Inflammatory macrophage (primary cell): Measurements from ENCODE around the gene NECTIN1.

Source experiments
- DNase-seq, 2 donors: peaks; one replicate each; pipeline ENCODE4 v3.0.0-alpha.2; 2020 to 2022

Gene NECTIN1

DNA sequence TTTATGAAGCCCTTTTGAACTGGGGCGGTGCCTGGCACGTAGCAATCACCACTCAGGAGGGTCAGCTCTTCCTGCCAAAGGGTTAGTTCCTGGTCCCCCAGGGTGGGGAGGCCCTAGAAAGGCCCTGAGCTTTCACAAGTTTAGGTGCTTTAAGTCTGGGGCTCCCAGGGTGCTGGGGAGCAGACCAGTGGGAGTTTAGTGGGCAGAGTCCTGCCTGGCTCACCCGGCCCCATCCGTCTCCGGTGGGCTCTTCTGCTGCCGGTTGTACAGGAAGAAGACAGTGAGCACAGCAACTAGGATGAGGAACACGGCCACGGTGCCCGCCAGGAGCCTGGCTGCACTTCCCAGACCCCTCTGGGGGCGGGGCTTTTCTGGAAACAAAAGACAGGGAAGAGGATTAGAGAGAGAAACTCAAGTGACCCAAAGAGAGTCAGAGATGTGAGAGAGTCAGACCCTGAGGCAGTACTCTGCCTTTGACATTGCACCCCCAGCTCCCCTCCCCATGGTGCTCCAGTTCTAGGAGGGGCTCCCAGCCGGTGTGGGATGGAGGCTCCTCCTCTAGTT lies 89.3 kb downstream of the NECTIN1 start:
- DNase-seq: no peak

DNA sequence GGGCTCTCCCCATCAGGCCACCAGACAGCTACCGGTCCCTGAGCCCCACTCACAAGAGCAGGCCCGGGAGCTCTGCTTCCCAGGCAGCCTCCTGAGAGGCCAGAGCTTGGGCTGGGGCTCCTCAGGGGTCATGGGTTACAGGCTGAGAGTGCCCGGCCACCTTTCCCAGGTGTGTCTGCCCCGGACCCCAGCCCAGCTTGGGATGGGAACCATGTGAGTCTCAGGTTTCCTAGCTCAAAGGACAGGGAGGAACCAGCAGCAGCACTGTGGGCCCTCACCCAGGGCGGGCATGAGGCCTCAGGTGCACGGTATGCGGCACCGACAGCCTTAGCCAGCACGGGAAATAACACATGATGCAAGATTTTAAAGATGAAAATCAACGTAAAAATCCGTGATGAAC lies 90.1 kb downstream of the NECTIN1 start:
- no peak for DNase-seq

DNA sequence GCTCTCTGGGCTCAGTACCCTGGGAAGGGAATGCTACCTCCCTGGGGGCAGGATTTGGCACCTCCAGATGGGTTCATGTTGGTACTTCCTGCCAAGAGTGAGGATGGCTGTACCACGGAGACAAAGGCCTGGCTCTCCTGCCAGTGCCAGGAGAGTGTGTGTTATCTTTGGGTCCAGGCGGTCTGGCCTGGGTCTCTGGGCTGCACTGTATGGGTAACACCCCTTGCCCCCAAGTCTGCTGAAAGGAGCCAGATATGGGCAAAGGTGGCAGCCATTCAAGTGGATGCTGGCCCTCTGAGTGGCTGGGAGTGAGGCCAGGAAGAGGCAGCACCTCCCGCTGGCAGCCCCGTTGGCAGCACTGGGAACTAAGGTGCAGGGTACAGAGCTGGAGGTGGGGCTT lies 91.5 kb downstream of the NECTIN1 start:
- DNase-seq: no peak

DNA sequence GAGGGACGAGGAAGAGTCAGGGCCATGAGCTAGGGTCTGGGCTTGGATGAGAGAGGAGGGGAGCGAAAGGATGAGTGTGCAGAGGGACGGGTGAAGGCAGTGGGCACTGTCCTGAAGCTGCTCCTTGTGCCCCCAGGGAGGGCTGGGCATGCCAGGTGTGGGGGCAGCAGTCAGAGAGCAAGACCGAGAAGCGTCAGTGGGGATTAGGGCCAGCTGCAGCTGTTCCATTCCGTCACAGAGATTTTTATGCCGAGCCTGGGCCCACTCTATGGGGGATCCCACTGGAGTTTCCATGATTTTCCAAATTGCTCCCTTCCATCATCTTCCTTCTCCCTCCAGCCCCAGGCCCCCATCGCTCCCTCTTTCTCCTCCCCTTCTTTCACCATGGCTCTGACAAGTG lies 93.2 kb downstream of the NECTIN1 start:
- DNase-seq: no peak

DNA sequence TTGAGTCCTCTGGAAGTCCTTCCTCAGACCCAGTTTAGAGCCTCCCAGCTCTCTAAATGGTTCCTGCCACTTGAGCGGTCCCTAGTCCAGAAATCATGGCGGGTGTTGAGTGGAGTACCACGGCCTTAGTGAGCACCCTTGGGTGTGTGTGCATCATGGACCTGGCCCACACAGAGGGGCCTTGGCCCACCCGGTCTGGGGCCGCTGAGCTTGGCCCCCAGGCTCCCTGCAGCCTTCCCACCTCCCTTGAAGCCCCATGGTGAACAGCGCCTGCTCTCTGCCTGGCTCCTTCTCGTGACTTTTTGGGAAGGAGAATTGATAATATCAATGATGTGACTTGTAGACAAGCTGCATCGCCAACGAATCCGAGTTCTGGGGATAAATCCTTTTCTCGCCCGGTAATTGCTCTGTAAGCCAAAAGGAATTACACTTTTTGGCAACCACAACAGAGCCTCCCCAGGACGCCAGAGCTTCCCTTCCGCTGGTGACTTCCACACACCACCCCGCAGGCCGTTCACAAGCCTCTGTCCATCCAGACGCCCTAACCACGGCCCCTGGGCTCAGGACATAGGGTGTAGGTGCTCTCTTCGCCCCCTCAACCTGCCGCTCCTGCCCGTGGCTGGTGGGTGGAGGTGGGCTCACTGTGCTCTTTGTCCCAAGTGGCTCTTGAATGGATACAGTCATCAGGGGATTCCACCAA lies 93.8 kb downstream of the NECTIN1 start:
- no peak for DNase-seq

DNA sequence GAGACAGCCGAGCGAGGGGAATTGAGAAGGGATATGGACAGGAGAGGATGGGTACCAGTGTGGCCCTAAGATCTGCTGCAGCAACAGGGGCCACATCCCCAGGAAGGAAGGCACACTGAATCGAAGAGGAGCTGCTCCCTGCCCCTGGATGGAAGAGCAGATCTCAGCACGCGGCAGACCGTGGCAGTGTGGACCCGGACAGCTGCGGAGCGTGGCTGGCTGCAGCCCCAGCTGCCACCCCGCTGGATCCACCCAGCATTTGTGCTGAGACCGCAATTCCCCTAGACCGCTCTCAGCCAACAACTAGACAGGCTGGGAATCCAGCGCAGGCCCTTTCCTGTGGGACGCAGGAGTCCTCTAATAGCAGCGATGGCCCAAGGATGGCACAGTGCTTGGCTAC lies 94.7 kb downstream of the NECTIN1 start:
- no peak for DNase-seq

DNA sequence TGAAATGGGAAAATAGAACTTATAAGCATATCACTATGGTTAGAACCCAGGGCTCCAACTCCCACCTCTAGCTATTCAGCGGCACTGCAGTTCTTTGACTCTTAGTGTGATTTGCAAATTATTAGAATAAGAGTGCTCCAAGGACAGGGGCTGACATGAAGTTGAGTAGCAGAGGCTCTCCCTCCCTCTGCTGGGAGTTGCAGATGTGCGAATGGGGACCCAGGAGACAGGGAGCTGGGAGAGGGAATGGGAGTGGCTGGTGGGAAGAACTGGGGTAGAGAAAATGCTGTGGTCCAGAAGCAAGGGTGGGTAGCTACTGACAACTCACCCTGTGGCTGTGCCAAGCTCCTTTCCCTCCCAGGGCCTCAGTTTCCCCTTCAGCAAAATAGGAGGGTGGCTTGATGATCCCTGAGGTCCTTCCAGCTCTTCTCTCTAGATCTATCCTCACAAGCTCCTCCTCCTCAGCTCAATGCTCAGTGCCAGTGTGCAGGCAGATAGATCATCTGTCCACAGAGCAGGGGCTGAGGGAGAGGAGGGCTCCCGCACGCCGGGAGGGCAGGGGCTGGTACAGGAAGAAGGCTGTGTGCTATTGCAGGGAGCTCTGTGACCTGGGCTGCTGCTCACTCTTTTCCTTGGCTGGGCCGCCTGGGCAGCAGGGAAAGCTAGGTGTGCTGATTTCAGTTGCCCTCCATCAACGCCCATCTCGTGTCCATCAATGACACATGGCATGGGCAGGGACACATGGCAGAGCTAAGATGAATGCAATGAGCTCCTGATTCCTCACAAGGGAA lies 99.0 kb downstream of the NECTIN1 start:
- DNase-seq: no peak

DNA sequence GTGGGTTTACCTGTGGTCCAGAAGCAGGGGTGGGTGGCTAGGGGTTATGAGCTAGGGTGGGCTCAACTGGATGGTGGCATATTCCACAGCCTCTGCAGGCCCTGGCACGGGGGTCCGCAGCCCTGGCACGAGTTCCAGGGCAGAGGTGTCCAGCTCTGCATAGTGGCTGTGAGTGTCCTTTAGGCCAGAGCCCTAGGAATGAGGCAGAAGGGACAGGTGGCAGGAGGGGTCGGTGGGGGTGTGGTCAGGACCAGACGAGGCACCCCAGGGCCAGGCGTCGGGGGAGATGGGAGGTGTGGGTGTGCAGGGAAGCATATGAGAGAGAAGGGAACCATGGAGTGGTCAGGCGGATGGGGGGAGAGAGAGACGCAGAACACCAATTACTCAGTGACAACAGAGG lies 99.9 kb downstream of the NECTIN1 start:
- no peak for DNase-seq

DNA sequence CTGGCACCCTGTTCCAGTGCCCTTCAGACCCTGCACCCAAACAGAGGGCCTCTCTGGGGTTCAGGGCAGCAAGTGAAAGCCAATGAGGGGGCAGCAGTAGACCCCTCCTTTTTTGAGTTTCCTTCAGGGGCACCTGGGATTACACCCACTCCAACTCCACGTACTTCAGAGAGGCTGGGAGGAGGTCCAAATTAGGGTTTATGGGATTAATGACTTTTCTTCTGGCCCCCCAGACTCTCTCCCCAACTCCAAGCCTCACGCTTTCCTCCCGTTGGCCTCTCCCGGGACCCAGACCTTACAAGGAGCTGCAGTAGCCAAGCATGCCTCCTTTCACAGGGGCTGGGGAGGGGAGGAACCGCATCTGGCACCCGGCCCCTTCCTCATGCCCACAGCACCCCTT lies 101.7 kb downstream of the NECTIN1 start:
- no peak for DNase-seq

DNA sequence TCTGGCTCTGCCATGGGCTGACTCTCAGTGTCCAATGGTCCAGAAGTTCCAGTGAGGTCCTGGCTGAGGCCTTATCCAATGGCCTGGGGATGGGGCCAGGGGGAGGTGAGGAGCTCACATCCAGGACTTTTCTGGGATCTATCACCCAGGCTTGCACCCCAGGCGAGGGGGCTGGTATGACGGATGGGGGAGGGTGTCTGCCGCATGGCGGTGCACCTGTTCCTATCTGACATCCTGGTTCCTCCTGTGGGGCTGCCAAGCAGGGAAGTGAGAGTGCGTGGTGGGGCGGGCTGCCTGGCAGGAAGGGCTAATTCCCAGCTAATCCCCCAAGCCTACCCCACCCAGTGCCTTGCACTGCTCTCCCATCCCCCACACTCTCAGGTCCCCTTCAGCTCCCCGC lies 102.1 kb downstream of the NECTIN1 start:
- DNase-seq: no peak

DNA sequence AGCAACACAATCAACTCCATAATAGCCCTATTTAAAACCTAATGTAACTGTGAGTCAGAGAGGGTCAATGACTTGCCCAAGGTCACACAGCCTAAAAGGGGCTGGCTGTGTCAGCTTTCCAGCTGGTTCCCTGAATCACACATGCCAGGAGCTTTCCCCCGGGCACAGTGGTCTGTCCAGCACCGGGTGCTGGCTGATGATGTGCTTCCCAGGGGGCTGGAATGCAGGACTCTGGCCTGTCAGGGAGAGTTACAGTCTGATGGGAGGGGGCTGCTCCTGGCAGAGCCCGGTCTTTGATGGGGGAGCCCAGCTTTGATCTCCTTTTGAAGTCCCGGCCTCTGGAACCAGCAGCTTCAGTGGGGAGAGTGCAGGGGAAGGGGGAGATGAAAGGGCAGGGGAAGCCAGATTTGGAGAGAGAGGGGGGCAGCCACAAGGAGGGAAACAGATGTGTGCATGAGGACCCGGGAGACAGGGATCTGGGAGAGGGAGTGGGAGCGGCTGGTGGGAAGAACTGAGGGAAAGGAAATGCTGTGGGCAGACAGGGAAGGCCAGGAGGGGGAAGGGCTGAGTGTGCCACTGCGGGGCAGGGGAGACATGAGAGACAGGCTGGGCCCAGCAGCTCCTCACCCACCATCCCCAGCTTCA lies 102.7 kb downstream of the NECTIN1 start:
- DNase-seq: no peak

DNA sequence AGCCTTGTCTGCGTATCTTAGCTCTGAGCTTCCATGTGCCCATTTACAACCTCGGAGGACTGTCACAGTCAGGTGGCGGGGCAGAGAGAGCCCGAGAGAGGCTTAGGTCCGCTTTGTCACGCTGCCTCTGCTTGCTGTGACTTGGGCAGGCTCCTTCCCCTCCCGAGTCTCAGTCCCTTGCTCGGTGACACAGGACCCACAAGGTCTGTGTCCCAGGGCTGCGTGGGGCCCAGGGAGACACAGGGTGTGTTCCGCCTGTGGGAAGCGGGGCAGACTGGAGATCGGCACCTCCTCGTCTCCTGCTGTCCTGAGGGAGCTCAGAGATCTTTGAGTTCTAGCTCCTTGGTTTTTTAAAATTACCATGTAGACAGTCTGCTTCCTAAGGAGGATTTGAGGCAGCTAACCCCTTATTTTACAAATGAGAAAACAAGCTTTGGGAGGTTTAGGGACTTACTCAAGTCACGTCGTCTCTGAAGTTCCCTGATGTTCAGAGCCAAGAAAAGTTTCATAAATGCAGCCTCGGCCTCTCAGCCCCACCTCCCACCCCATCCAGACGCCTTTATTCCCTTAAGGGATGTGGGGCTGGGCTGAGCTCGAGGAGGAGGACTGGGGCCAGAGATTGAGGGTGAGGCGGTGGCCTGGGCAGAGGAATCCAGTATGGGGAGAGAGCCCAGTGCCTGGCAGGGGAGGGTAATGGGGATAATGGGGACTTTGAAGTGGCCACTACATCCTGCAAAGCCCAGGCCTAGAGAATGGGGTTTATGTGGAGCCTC lies 103.6 kb downstream of the NECTIN1 start:
- no peak for DNase-seq

DNA sequence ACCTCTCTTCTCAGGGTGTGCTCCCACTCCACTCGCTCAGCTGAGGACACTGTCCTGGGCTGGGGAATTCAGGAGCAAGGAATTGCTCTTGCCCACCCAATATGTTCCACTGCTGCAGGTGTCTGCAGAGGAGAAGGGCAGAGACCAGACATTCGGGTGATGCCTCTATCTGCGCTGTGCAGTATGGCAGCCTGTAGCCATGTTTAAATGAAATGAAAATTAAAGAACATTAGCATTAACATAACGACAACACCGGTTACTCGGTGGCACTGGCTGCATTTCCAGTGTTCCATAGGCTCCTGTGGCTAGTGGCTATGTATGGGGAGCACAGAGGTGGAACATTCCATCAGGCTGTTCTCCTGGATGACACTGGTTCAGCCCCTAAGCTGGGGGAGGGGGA lies 104.4 kb downstream of the NECTIN1 start:
- DNase-seq: no peak

DNA sequence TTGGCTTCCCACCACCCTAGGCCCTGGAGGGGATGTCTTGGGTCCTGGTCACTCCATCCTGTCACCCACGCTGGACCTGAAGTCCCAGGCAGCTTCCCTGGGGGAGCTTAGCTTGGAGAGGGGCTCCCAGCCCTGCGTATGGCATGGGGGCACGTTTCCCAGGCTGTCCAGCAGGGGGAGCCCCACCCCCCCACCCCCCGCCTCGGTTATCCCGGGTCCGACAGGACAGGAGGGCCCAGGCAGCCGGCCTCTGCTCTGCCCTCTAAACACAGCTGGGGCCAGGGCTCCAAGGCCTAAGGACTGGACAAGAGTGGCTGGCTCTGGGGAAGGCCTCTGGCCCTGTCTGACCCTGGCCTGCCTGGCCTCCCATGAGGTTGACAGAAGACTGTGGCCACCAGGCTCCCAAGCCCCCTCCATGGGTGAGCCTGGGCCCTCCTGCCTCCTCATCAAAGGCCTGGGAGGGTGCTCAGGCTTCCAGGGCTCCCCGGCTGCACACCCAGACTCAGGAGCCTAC lies 104.8 kb downstream of the NECTIN1 start:
- DNase-seq: no peak

DNA sequence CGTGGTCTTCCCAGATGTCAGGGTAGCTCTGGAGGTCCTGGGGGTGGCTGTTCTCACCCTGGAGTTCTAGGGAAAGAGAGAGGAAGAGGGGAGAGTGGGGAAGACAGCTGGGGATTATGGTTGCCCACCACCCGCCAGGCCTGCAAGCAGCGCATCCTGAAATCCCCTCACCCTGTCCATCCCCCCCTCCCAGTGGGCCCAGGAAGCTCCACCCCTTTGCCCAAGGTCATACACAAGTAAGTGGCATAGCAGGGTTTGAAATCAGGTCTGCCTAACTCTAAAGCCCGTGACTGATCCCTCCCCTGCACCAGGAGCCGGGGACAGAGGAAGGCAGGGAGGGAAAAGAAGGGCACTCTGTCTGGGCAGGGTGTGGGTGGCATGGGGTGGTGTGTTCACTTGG lies 105.3 kb downstream of the NECTIN1 start:
- DNase-seq: no peak

DNA sequence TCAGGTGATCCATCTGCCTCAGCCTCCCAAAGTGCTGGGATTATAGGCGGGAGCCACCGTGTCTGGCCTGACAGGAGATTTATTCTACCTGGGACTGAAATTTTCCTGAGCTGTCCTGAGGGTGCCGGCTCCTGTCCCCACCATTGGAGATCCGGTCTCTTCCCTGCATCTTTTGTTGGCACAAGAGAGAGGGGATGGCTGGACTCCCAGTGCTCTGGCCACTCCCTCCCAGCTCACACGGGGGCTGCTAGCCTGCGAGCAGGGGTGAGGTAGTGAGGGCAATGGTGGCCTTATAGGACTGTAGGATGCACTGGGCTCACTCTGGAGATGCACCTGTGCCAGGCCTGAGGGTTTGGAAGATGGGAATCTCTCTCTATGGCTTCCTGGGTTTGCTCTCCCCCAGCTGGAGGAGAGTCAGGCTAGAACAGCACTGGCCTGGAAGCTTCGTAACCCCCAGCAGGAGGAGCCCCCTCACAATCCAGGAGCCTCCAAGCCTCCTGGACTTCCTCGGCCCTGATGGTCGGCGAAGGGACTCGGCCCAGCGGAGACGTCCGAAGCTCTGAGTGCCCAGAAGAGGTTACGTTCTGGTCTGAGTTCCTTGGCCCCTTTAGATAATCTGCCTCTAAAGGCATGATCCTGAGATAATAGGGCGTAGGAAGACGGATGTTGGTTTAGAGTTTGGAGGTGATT lies 106.4 kb downstream of the NECTIN1 start:
- no peak for DNase-seq

DNA sequence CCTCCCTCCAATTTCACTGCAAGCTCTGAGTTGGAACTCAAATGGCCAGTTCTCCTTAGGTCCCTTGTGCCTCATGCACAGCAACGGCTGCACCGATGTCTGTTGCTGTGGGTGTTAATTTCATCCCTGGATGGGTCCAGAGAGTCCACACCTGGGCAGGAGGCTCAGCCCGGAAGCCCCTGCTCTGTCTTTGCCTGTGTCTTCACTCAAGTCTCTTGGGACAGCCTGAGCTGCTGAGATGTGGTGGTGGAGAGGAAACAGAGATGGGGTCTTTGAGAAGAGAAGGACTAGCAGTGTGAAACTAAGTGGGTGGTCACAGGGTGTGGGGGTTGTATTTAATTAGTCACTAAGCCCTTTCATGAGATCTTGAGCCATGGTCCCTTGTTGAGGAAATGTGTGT lies 109.3 kb downstream of the NECTIN1 start:
- DNase-seq: no peak

DNA sequence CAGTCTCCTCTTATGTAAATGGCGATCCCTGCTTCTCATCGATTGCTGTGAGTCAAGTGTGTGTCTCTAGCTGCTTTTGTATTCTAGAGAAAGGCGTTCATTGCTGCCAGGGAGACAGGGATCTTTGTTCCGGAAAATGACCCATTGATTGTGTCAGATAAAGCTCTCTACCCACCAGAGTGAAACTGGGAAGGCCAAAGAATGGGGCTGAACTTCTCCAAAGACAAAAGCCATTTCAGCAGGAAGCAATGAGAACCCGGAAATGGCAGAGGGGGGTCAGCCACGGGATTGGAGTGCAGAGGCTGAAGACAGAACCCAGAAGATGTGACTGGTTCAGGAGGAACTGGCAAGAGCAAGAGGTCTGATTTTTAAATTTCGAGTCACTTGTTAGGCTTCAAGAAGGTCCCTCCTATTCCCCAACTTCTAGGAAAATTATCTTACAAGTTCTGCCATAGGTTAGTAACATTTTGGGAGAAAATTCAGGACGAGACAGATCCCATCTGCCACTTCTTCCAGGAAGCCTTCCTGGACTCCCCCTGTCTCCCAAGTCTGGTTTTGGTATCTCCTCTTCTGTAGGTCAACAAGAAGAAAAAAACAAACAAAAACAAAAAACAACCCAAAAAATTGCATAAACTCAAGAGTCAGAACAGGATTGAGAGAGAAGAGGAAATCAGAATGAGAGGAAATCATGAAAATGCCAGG lies 110.6 kb downstream of the NECTIN1 start:
- peak; percentile 97 to 98 for DNase-seq

DNA sequence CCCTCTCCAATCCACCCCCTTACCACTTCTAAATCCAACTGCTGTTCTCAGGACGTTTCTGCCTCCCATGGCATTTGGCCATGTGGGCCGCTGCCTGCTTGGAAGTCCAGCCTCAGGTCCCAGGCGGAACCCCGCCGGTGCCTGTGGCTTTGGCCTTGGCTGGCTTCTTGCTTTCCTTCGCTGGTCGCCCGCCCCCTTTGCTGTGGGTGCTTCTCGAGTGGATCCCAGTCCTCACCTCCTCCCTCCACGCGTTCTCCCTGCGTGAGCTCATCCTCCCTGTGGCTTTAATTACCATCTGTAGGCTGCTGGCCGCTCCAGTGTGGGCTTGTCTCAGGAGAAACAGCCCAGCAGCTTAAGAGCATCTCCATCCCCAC lies 111.7 kb downstream of the NECTIN1 start:
- no peak for DNase-seq

DNA sequence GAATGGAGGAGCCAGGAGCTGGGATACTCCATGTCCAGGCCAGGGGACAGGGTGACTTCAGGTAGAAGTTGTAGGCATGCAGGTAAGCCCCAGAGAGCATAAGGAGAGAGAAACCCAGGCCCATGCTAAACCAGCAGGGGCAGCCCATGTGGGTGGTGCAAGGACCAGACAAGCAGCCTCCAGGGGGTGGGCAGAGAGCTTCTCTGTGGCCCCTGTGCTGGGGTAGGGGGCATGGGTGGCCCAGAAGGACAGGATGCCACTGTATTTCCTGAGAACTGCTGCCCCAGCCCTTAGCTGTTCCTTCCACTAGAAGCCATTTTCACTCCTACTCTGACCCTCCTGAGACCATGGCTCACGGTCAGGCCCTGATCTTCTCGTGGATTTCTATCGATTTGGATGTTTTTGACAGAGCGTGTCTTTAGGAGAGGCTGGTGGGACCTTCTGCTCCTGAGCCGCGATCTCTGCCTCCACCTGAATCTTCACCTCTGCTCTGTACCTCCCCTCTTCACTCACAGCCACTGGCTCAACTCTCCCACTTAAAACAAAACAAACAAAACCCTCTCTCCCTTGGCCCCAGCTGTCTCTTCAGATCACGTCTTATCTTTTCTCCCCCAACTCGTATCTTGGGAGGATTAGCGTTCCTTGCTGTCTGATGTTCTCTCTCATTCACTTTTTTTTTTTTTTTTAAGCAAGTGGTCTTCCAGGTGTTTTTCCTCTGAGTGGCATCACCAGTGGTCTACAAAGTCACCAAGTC lies 112.2 kb downstream of the NECTIN1 start:
- no peak for DNase-seq

DNA sequence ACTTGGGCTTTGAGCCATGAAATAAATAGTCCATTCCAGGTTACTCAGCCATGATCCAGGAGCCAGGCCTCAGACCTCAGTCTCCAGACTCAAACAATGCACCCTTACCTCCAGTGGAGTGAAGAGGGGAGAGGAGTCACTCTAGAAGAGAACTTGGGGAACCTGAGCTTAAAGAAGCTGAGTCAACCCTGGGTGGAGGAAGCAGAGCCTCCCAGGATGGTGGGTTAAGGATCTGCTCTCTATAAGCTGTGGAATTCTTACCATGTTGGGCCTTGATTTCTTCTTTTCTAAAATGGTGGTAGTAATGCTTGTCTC lies 113.2 kb downstream of the NECTIN1 start:
- peak in 1 of 2 donors; percentile 21 for DNase-seq
